Measurements from ENCODE around the gene KRT3.

- TF ChIP-seq USF2 (CRISPR knock-in tag; IDR thresholded peaks at IDR 0.05) (no peak), CTCF (IDR thresholded peaks at IDR 0.05) (no peak), CREB1 (CRISPR knock-in tag; IDR thresholded peaks at IDR 0.05) (no peak), E2F4 (CRISPR knock-in tag; IDR thresholded peaks at IDR 0.05; ENCODE audit: borderline replicate concordance, low read depth) (no peak), GRHL2 (CRISPR knock-in tag; IDR thresholded peaks at IDR 0.05; ENCODE audit: insufficient replicate concordance, severe bottlenecking) (no peak), CBFB (CRISPR knock-in tag; IDR thresholded peaks at IDR 0.05; ENCODE audit: low read depth) (no peak), ZNF232 (CRISPR knock-in tag; IDR thresholded peaks at IDR 0.05) (no peak), ETV6 (CRISPR knock-in tag; IDR thresholded peaks at IDR 0.05) (no peak), SP1 (CRISPR knock-in tag; conservative IDR thresholded peaks at IDR 0.05) (no peak)
Observed at GRCh38 chr12:52812749-52813148, 16.8 kb upstream of the KRT3 start.

All from WTC11 (cell line).